Activated T-cell treated with anti-CD3 and anti-CD28 coated beads, Interleukin-2, amount 50 U/mL, for 4 hours (primary cell): ENCODE measurements around the gene SMIM36. TPM values are rescaled to one million over a fixed set of nuclear protein-coding genes. Genes with fewer than 3 reads are reported as not detected.

ENCODE experiments used
- ATAC-seq, 2 donors: fragments of 200-7000 bp; cut with Tn5 transposase; one replicate each; pipeline ENCODE4 v1.10.0; 2021
- DNase-seq: peaks from one replicate; pipeline ENCODE4 v3.0.0-alpha.2; 2020
- H3K27me3 Mint-ChIP-seq: one replicate; pipeline ENCODE4 v1.8.0; 2021; ENCODE audit warnings: low read depth, mixed read lengths
- H3K36me3 Mint-ChIP-seq: one replicate; pipeline ENCODE4 v1.8.0; 2022; ENCODE audit warnings: mixed read lengths; ENCODE audit not compliant: insufficient read depth
- H3K4me1 Mint-ChIP-seq: one replicate; pipeline ENCODE4 v1.8.0; 2021; ENCODE audit warnings: low read depth, mixed read lengths
- H3K4me3 Mint-ChIP-seq: one replicate; pipeline ENCODE4 v1.8.0; 2021; ENCODE audit warnings: mild to moderate bottlenecking, moderate library complexity, mixed read lengths
- H3K9me3 Mint-ChIP-seq: one replicate; pipeline ENCODE4 v1.8.0; 2021; ENCODE audit warnings: mixed read lengths
- total RNA-seq, 3 donors: library from RNA; stranded (reverse); gene quantifications; one replicate each; pipeline ENCODE4 v1.2.1, GENCODE V29; 2021

Gene SMIM36
- not detected for total RNA-seq

DNA sequence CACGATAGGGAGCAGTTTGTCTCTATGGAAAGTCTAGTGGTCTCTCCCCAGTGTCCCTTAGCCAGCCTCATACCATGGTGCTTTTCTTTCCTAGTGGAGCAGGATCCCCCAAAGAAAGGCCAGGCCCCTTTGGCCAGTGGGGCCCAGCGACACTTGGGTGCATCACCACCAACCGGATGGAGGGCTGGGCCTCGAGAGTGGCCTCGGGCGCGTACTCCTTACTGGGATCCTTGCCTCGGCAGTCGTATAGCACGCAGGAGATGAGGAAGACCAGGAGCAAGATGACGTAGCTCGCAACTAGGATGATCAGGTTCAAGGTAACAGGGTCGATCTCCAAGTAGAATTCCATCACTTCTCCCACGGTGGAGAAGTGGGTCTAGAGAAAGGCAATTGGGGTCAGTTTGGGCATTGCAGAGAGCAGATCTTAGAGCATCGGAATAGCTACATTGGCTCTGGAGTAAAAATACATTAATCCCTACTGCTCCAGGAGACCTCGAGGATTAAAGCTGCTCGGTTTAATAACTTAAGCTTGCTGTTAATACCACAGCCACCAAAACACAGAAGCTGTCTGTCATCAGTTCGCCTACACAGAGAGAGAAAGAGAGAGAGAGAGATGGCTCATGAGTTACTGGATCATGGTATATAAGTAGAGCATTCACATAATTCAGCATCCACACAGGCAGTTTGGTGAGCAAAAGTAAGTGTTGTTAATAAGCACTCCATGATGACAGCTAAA lies at the start of gene SMIM36:
Gene SMIM36, minus strand, starts transcription at position 467 of the 736 bp plus-strand sequence.
- no peak for DNase-seq
- Mint-ChIP-seq H3K4me1 (peaks cover 5% of the 10 kb centered on the region), H3K4me3 (no peak within 1 kb of the TSS), H3K27me3 (peaks cover 5% of the 10 kb centered on the region), H3K9me3 (no peaks in the 10 kb centered on the region), H3K36me3 (no peaks in the 10 kb centered on the region)
- ATAC-seq = no peak

DNA sequence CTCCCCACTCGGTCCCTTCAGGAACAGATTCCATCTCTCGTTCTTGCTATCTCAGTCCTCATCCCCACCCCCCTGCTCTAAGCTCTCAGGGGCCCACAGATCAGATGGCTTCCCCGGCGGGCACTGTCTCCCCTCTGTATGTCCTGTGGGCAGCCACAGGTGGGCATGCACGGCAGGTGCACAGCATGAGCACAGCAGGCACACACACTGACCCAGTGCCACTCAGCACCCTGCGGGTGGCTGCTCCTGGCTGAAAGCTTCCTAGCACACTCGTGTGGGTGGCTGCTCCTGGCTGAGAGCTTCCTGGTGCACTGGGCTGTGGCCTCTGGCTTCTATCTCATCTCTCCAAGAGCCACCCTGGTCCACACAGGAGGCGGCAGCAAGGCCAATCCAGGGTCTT lies 44.5 kb upstream of the SMIM36 start:
- Mint-ChIP-seq H3K27me3 (peaks cover 12% of the 10 kb centered on the region), H3K4me1 (no peaks in the 10 kb centered on the region), H3K4me3 (no peak overlapping the region), H3K36me3 (no peaks in the 10 kb centered on the region), H3K9me3 (no peaks in the 10 kb centered on the region)
- no peak for DNase-seq
- ATAC-seq = no peak

DNA sequence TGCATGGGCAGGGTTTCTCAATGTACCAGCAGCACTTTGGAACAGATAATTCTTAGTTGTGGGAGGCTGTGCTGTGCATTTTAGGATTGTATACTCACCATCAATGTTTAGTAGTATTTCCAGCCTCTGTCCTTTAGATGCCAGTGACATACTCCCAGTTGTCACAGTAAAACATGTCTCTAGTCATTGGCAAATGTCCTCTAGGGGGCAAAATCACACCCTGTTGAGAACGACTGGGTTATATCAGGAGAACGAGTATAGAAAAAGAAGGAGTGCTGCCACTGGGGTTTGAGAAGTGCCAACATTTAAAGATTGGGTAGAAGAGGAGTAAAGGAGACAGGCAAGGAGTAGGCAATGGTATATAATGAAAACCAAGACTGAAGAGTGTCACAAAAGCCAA lies 37.9 kb upstream of the SMIM36 start:
- DNase-seq (no peak), ATAC-seq (no peak)
- Mint-ChIP-seq H3K4me3 (no peak overlapping the region), H3K9me3 (no peaks in the 10 kb centered on the region), H3K36me3 (no peaks in the 10 kb centered on the region), H3K4me1 (peaks cover 9% of the 10 kb centered on the region), H3K27me3 (peaks cover 10% of the 10 kb centered on the region)

DNA sequence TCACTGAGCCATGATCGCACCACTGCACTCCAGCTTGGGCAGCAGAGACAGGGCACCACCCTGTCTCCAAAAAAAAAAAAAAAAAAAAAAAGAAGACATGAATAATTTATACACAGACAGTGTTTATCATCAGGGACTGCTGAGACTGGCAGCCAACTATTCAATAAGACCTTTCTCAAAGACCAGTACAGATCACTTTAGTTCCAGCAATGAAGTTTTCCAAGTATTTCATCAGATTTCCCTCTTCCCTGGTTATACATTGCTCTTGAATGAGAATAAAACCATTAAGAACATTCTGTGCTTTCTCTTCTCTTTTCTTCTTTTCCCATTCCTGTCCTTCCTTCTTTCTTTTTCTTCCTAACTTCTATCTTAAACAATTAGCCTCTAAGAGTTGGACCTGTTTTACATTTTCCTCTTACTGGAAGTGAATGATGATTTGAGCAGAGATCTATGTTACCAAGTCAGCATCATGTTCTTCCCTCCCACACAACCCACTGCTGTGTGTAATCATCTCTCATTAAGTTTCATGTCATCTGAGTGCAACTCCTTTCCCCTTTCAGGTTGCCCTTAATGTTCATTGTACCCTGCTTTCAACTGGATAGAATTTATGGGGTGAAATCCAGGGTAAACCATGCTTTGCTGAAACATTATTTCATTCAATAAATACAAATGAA lies 35.9 kb upstream of the SMIM36 start:
- peak in 1 of 2 donors; percentile 80 for ATAC-seq
- Mint-ChIP-seq H3K27me3 (peaks cover 19% of the 10 kb centered on the region), H3K4me1 (peaks cover 9% of the 10 kb centered on the region), H3K4me3 (no peak overlapping the region), H3K9me3 (no peaks in the 10 kb centered on the region), H3K36me3 (peaks cover 2% of the 10 kb centered on the region)
- DNase-seq = no peak

DNA sequence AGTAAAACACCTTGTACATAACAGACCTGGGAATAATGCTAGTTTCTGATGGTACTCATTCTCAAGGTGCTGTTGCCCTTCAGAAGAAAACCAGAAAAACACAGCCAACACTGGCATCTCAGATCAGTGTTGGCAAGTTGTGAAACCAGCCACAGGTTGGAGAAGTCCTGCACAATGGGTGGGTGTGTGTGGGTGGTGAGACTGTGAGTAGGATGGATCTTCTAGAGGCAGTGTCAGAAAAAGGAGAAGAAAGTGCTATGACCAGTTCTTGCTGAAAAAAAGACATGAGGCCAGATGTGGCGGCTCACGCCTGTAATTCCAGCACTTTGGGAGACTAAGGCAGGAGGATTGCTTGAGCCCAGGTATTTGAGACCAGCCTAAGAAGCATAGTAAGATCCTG lies 35.2 kb upstream of the SMIM36 start:
- no peak for ATAC-seq
- H3K4me3 Mint-ChIP-seq = no peak overlapping the region
- peaks cover 9% of the 10 kb centered on the region for H3K4me1 Mint-ChIP-seq
- peaks cover 19% of the 10 kb centered on the region for H3K27me3 Mint-ChIP-seq
- H3K36me3 Mint-ChIP-seq = peaks cover 2% of the 10 kb centered on the region
- DNase-seq = no peak
- no peaks in the 10 kb centered on the region for H3K9me3 Mint-ChIP-seq

DNA sequence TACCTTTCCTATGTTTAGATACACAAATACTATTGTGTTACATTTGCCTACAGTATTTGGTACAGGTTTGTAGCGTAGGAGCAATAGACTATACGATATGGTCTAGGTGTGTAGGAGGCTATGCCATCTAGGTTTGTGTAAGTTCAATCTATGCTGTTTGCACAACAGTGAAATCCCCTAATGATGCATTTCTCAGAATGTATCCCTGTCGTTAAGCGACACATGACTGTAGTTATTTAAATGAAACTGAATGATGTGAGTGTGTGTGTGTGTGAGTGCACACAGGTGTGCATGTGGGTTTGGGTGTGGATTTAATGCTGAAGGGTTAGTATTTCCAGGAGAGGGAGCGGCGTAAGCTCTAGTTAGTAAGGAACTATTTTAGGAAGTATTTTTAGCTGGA lies 34.6 kb upstream of the SMIM36 start:
- H3K4me3 Mint-ChIP-seq = no peak overlapping the region
- peak in 1 of 2 donors; percentile 25 for ATAC-seq
- no peaks in the 10 kb centered on the region for H3K9me3 Mint-ChIP-seq
- H3K27me3 Mint-ChIP-seq = peaks cover 19% of the 10 kb centered on the region
- H3K36me3 Mint-ChIP-seq = peaks cover 2% of the 10 kb centered on the region
- peaks cover 9% of the 10 kb centered on the region for H3K4me1 Mint-ChIP-seq
- no peak for DNase-seq

DNA sequence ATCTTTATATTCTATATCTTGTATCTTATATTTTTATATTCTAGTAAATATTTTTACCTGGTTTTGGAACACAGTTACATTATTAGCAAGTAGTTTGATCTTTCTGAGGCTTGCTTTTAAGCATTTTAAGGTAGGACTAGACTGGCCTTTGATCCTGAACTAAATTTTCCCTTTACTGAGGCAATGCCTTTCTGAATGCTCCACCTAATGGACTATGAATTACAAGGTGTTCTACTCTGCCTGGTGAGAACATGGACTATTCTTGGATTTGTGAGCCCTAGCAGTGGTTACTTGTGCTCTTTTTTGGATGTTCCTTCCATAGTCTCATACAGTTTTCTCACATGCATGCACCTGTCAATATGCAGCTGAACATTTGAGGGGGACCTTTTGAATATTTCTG lies 32.5 kb upstream of the SMIM36 start:
- Mint-ChIP-seq H3K4me3 (no peak overlapping the region), H3K9me3 (no peaks in the 10 kb centered on the region), H3K36me3 (peaks cover 2% of the 10 kb centered on the region), H3K4me1 (peaks cover 9% of the 10 kb centered on the region), H3K27me3 (peaks cover 19% of the 10 kb centered on the region)
- ATAC-seq (no peak), DNase-seq (no peak)

- Mint-ChIP-seq H3K4me1 (no peaks in the 10 kb centered on the region), H3K4me3 (no peak overlapping the region), H3K9me3 (no peaks in the 10 kb centered on the region)
These were observed 29.3 kb upstream of the SMIM36 start for GRCh38 chr17:55540414-55541091.

GRCh38 chr17:55536205-55536604 lies 25.0 kb upstream of the SMIM36 start:
- Mint-ChIP-seq H3K36me3 (no peaks in the 10 kb centered on the region), H3K27me3 (peaks cover 4% of the 10 kb centered on the region), H3K4me3 (no peak overlapping the region), H3K9me3 (no peaks in the 10 kb centered on the region), H3K4me1 (no peaks in the 10 kb centered on the region)
- ATAC-seq (no peak), DNase-seq (no peak)

More at GRCh38 chr17:55540414-55541091, 29.3 kb upstream of the SMIM36 start:
- ATAC-seq (no peak), DNase-seq (no peak)
- peaks cover 2% of the 10 kb centered on the region for H3K36me3 Mint-ChIP-seq
- peaks cover 13% of the 10 kb centered on the region for H3K27me3 Mint-ChIP-seq

- DNase-seq (no peak), ATAC-seq (no peak)
- Mint-ChIP-seq H3K27me3 (peaks cover 4% of the 10 kb centered on the region), H3K9me3 (no peaks in the 10 kb centered on the region), H3K36me3 (no peaks in the 10 kb centered on the region), H3K4me3 (no peak overlapping the region), H3K4me1 (no peaks in the 10 kb centered on the region)
These were observed 22.4 kb upstream of the SMIM36 start for GRCh38 chr17:55533608-55534007.

DNA sequence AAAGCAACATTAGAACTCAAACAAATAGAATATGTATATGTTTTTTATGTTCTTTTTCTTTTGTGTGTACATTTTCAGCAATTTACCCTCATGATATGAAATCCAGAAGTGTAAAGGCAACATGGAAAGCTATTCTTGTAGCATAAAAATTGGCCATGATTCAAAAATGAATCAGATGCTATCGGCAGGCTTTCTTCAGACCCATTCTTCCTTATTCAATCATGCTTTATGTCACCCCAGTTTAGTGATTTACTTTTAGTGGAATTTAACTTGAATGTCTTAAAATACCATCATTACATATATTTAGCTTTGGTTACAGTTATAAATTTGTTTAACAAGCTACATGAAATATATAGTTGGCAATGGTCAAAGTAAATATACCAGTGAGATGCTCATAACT lies 21.4 kb upstream of the SMIM36 start:
- H3K36me3 Mint-ChIP-seq = no peaks in the 10 kb centered on the region
- no peaks in the 10 kb centered on the region for H3K9me3 Mint-ChIP-seq
- no peak overlapping the region for H3K4me3 Mint-ChIP-seq
- H3K4me1 Mint-ChIP-seq = no peaks in the 10 kb centered on the region
- peaks cover 3% of the 10 kb centered on the region for H3K27me3 Mint-ChIP-seq
- DNase-seq (no peak), ATAC-seq (no peak)

- H3K4me1 Mint-ChIP-seq = no peaks in the 10 kb centered on the region
- DNase-seq = no peak
These were observed 19.9 kb upstream of the SMIM36 start for GRCh38 chr17:55531053-55531728.

DNA sequence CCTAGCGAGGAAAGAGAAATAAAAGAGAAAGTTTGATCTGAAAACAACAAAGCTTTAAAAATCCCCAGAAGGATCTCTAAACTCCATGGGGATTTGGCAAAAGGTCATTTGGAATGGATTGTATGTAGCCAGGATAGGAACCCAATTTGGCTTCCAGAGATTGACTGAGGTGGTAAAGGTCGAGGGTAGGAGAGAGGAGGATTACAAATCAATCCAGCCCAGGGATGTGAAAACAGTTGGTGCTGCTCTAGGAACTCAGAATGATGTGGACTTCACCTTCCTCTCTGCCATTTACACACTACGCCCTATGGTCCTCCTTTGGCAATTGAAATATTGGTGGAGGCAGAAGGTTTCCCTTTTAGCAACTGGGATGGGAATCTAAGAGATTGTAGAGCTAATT lies 18.8 kb upstream of the SMIM36 start:
- ATAC-seq = no peak
- no peak overlapping the region for H3K4me3 Mint-ChIP-seq
- H3K36me3 Mint-ChIP-seq = no peaks in the 10 kb centered on the region
- DNase-seq = no peak
- H3K9me3 Mint-ChIP-seq = no peaks in the 10 kb centered on the region
- H3K4me1 Mint-ChIP-seq = no peaks in the 10 kb centered on the region
- peaks cover 7% of the 10 kb centered on the region for H3K27me3 Mint-ChIP-seq

More at GRCh38 chr17:55531053-55531728, 19.9 kb upstream of the SMIM36 start:
- ATAC-seq = no peak
- Mint-ChIP-seq H3K36me3 (no peaks in the 10 kb centered on the region), H3K4me3 (no peak overlapping the region), H3K9me3 (no peaks in the 10 kb centered on the region), H3K27me3 (peaks cover 7% of the 10 kb centered on the region)

DNA sequence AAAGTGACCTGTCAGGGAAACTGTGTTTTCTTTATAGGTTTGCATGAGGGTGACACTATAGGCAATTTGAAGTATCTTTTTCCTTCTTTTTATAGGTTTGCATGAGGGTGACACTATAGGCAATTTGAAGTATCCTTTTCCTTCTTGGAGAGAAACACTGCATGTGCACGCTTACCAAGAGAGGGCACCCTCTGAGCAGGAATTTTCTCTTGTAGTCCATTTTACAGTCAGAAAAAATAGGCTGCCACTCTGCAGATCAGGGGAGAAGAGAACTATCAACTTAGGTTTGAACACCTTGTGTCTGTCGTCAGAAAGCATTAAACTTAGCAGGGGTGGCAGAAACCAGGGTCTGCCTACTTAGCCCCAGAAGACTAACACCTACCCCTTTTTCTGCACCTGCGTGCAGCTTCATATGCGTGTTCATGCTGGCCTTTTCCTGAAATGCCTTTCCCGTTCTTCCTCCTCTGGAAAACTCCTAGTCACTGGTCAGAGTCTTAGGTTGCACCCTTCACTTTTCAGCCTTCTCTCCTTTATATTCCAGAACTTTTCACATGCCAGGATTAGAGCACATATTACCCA lies 16.4 kb upstream of the SMIM36 start:
- DNase-seq (no peak), ATAC-seq (no peak)

More for the DNA sequence above, 16.4 kb upstream of the SMIM36 start:
- Mint-ChIP-seq H3K27me3 (peaks cover 6% of the 10 kb centered on the region), H3K4me1 (no peaks in the 10 kb centered on the region), H3K4me3 (no peak overlapping the region), H3K9me3 (no peaks in the 10 kb centered on the region), H3K36me3 (no peaks in the 10 kb centered on the region)
